ENCODE measurements around the gene MRI1. TPM values are rescaled to one million over a fixed set of nuclear protein-coding genes. Genes with fewer than 3 reads are reported as not detected.

MRI1 gene
- total RNA-seq, 4 donors from 2014 or later = 31.2 to 51.8 (median 42.2) TPM

DNA sequence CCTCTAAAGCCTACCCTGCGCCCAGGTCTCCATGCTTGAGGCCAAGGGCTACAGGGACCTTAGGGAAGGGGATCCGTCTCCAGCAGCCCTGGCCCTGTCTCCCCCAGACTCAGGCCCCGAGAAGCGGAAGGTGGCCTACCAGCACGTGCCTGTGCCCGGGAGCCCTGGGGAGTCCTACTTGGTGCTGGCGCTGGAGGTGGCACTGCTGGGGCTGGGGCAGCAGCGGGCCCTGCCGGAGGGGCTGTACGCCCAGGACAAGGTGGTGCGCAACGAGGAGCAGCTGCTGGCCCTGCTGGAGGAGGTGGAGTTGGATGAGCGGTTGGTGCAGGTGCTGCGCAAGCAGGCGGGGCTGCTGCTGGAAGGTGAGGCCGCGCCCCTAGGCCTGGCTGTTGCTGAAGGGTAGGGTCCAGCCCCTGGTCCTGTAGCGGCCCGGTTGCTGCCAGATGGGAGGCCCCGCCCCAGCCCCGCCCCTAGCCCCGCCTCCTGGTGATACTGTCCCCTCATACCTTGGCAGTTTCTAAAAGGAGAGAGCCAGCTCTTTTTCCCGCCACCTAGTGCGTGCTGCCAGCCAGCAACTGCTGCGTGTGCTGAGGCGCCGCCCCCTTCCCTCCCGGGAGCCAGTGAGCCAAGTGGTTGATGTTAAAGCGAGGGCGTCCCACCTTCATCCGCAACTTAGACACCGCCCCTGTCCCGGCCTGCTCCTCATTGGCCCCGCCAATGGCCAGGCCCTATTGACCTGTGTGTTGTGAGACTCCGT lies 53.5 kb downstream of the MRI1 start:
- Histone ChIP-seq H3K9me3 (no peaks in the 10 kb centered on the region), H3K4me1 (peaks cover 0 to 21% (median 0%) of the 10 kb centered on the region in 3 donors), H3K4me3 (peak overlapping the region in 1 of 2 donors; percentile 34), H3K27me3 (no peaks in the 10 kb centered on the region), H3K36me3 (peaks cover 0 to 25% of the 10 kb centered on the region in 2 donors), H3K27ac (no peak overlapping the region)
- 54 to 55% methylated on average over 2 to 14 of the region's 35 CpGs for WGBS, 2 donors (ENCODE audit: low coverage in 1 of 2)
- TF ChIP-seq POLR2A (IDR thresholded peaks at IDR 0.05) (no peak), POLR2AphosphoS5 (IDR thresholded peaks at IDR 0.05) (no peak)
- TF ChIP-seq, protein P1, sequence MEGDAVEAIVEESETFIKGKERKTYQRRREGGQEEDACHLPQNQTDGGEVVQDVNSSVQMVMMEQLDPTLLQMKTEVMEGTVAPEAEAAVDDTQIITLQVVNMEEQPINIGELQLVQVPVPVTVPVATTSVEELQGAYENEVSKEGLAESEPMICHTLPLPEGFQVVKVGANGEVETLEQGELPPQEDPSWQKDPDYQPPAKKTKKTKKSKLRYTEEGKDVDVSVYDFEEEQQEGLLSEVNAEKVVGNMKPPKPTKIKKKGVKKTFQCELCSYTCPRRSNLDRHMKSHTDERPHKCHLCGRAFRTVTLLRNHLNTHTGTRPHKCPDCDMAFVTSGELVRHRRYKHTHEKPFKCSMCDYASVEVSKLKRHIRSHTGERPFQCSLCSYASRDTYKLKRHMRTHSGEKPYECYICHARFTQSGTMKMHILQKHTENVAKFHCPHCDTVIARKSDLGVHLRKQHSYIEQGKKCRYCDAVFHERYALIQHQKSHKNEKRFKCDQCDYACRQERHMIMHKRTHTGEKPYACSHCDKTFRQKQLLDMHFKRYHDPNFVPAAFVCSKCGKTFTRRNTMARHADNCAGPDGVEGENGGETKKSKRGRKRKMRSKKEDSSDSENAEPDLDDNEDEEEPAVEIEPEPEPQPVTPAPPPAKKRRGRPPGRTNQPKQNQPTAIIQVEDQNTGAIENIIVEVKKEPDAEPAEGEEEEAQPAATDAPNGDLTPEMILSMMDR (IDR thresholded peaks at IDR 0.05) = no peak
- ATAC-seq = peak; percentile 44

DNA sequence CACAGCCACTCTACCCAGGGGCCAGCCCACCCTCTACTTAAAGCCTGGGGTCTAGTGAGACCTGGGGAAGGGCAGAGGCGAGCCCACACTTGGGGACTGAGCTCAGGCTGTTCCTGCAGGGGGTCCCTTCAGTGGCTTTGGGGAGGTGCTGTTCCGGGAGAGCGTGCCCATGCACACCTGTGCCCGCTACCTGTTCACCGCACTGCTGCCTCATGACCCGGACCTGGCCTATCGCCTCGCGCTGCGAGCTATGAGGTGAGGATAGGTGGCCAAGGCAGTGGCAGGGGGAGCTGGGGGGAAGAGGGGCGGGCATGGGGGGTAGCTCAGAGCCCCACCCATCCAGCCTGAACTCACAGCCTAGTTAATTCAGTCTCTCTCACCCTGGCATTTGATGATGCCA lies 54.9 kb downstream of the MRI1 start:
- TF ChIP-seq POLR2A (IDR thresholded peaks at IDR 0.05) (no peak), POLR2AphosphoS5 (IDR thresholded peaks at IDR 0.05) (no peak), EP300 (IDR thresholded peaks at IDR 0.05) (no peak)
- TF ChIP-seq, protein P1 (IDR thresholded peaks at IDR 0.05) = no peak
- H3K27me3 ChIP-seq = no peaks in the 10 kb centered on the region
- peaks cover 0 to 18% of the 10 kb centered on the region in 2 donors for H3K36me3 ChIP-seq
- peaks cover 0 to 32% (median 0%) of the 10 kb centered on the region in 3 donors for H3K4me1 ChIP-seq
- H3K9me3 ChIP-seq = no peaks in the 10 kb centered on the region
- no peak overlapping the region for H3K27ac ChIP-seq
- no peak for ATAC-seq
- 88 to 100% methylated on average over 1 to 3 of the region's 11 CpGs for WGBS, 2 donors (ENCODE audit: low coverage in 1 of 2)
- H3K4me3 ChIP-seq = no peak overlapping the region

DNA sequence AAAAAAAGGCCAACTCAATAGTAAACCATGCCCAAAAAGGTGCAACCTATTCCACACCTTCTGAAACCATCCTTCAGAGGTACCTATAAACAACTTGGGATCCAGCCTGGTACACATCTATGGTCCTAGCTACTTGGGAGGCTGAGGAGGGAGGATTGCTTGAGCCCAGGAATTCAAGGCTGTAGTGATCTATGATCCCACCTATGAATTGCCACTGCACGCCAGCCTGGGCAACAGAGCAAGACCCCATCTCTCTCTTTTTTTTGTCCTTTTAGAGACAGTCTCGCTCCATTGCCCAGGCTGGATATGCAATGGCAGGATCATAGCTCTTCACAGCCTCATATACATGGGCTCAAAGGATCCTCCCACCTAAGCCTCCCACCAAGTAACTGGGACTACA lies 57.0 kb downstream of the MRI1 start:
- Histone ChIP-seq H3K27ac (peak overlapping the region in 2 of 4 donors; percentile 43 to 66), H3K4me1 (peaks cover 0 to 32% (median 0%) of the 10 kb centered on the region in 3 donors)
- 91 to 100% methylated on average over 2 of the region's 2 CpGs for WGBS, 2 donors (ENCODE audit: low coverage in 1 of 2)

DNA sequence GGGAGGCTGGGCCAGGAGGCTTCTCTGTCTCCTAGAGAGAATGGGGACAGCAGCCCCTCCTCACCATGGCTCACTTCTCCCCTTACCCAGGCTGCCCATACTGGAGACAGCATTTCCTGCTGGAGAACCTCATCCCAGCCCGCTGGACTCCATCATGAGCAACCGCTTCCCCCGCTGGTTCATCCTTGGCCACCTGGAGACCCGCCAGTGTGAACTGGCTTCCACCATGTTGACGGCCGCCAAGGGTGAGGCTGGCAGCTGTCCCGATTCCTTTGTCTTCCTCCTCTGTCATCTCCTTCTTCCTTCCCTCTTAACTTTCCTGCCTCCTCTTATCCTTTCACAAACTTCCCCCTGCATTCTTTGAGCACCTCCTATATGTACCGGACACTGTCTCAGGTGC lies 58.9 kb downstream of the MRI1 start:
- H3K4me1 ChIP-seq = peaks cover 0 to 21% (median 0%) of the 10 kb centered on the region in 3 donors
- ATAC-seq = no peak
- TF ChIP-seq, protein P1 (IDR thresholded peaks at IDR 0.05) = no peak
- TF ChIP-seq POLR2A (IDR thresholded peaks at IDR 0.05) = no peak
- TF ChIP-seq EP300 (IDR thresholded peaks at IDR 0.05) = no peak
- no peak for TF ChIP-seq POLR2AphosphoS5 (IDR thresholded peaks at IDR 0.05)
- peak overlapping the region in 2 of 4 donors; percentile 64 to 66 for H3K27ac ChIP-seq
- WGBS, 2 donors (ENCODE audit: low coverage in 1 of 2) = 57% methylated on average over 8 of the region's 8 CpGs; no CpG with 5 or more reads in 1 of the 2 donors
- H3K4me3 ChIP-seq = no peak overlapping the region
- H3K9me3 ChIP-seq = no peaks in the 10 kb centered on the region
- H3K36me3 ChIP-seq = peaks cover 0 to 31% of the 10 kb centered on the region in 2 donors
- no peaks in the 10 kb centered on the region for H3K27me3 ChIP-seq

More for the DNA sequence above, 57.0 kb downstream of the MRI1 start:
- no peak for ATAC-seq
- H3K4me3 ChIP-seq = no peak overlapping the region
- H3K9me3 ChIP-seq = no peaks in the 10 kb centered on the region
- H3K36me3 ChIP-seq = peaks cover 0 to 23% of the 10 kb centered on the region in 2 donors
- TF ChIP-seq POLR2A (IDR thresholded peaks at IDR 0.05) (no peak), POLR2AphosphoS5 (IDR thresholded peaks at IDR 0.05) (no peak), EP300 (IDR thresholded peaks at IDR 0.05) (no peak)
- TF ChIP-seq, protein P1 (IDR thresholded peaks at IDR 0.05) = no peak
- H3K27me3 ChIP-seq = no peaks in the 10 kb centered on the region

Small RNA genes lying within 50 kb of the gene (small RNA-seq; reads per million reads assigned to genes)
- gene RN7SL619P = 0 reads per million in 4 donors

Other genes starting within 250 kb of the MRI1 start
- gene C19orf53, start 9.9 kb downstream of the MRI1 start, total RNA-seq = 100 to 1,000 TPM; 123 to 142 (median 128) TPM
- 1 to 10 TPM; 3.9 to 9.2 (median 4.2) TPM for gene ZSWIM4, start 30.9 kb downstream of the MRI1 start, total RNA-seq
- gene NANOS3, start 112.6 kb downstream of the MRI1 start, total RNA-seq = 1 to 10 TPM in 2 of 4 donors, not detected in 2; 1.1 to 5.0 TPM
- 1 to 10 TPM in 3 of 4 donors, not detected in 1; 1.9 to 2.4 (median 2.2) TPM for gene BRME1, start 141.6 kb downstream of the MRI1 start, total RNA-seq
- 10 to 100 TPM; 15.6 to 36.8 (median 22.4) TPM for gene CC2D1A, start 141.7 kb downstream of the MRI1 start, total RNA-seq
- under 1 TPM in 2 of 4 donors, not detected in 2; 0.62 to 0.67 TPM for gene PODNL1, start 173.9 kb downstream of the MRI1 start, total RNA-seq
- 10 to 100 TPM in 2 of 4 donors, 1 to 10 TPM in 2; 5.3 to 20.8 (median 14.5) TPM for gene DCAF15, start 188.0 kb downstream of the MRI1 start, total RNA-seq
- gene RFX1, start 241.8 kb downstream of the MRI1 start, total RNA-seq = 1 to 10 TPM; 2.0 to 5.9 (median 3.9) TPM